Lower lobe of right lung (tissue), 2 donors: Measurements from ENCODE around the gene PHLPP1. TPM values are rescaled to one million over a fixed set of nuclear protein-coding genes. Genes with fewer than 3 reads are reported as not detected.

ENCODE experiments used
- ATAC-seq, 2 donors: fragments of 200-7000 bp; cut with Tn5 transposase; one replicate each; pipeline ENCODE4 v1.9.1; 2020 to 2022; ENCODE audit warnings: mild to moderate bottlenecking in 2 of 2, moderate library complexity in 2 of 2
- DNase-seq: peaks from one replicate; pipeline ENCODE4 v3.0.0-alpha.2; 2020
- H3K27ac ChIP-seq: fragments of 200-600 bp; one replicate; pipeline ENCODE4 v1.8.0; 2022
- H3K27me3 ChIP-seq: fragments of 200-600 bp; one replicate; pipeline ENCODE4 v1.8.0; 2022; ENCODE audit warnings: low read depth
- H3K36me3 ChIP-seq: fragments of 200-600 bp; one replicate; pipeline ENCODE4 v1.8.0; 2022; ENCODE audit warnings: mild to moderate bottlenecking
- H3K4me1 ChIP-seq: fragments of 200-600 bp; one replicate; pipeline ENCODE4 v1.8.0; 2022
- H3K4me3 ChIP-seq: fragments of 200-600 bp; one replicate; pipeline ENCODE4 v1.8.0; 2022; ENCODE audit warnings: mild to moderate bottlenecking
- H3K9me3 ChIP-seq: fragments of 200-600 bp; one replicate; pipeline ENCODE4 v1.8.0; 2022
- CTCF ChIP-seq: fragments of 200-600 bp; IDR thresholded peaks from one replicate; pipeline ENCODE4 v1.8.0; 2022; ENCODE audit warnings: antibody characterized with exemption, mild to moderate bottlenecking
- intact Hi-C: fragments of 100-400 bp; cut with DNase I; formaldehyde crosslinking; loops from one replicate; pipeline ENCODE4 v1.11.0; 2022
- total RNA-seq: library from RNA; stranded (reverse); fragmentation: NEBNext Ultra II Directional; extraction: Animal tissue kit (Norgen Biotek cat#: 25700); gene quantifications from one replicate; pipeline ENCODE4 v1.2.1, GENCODE V29; 2021
- donor health status: DM: no; HTN: yes; CAD: no; lungs with severe emphysema.

PHLPP1 gene
- total RNA-seq, 1 donor from 2014 or later = 12.6 TPM

- H3K4me3 ChIP-seq = no peak overlapping the region
- ATAC-seq = no peak
- no peaks in the 10 kb centered on the region for H3K9me3 ChIP-seq
- peaks cover 16% of the 10 kb centered on the region for H3K4me1 ChIP-seq
- no peak for TF ChIP-seq CTCF
- no peaks in the 10 kb centered on the region for H3K27me3 ChIP-seq
- H3K36me3 ChIP-seq = no peaks in the 10 kb centered on the region
- DNase-seq = no peak
- H3K27ac ChIP-seq = no peak overlapping the region
- intact Hi-C loops = no loop called here
Observed at GRCh38 chr18:62788876-62789275, 73.5 kb downstream of the PHLPP1 start.

GRCh38 chr18:62790871-62791772 is 75.8 kb downstream of the PHLPP1 start:
- Histone ChIP-seq H3K36me3 (no peaks in the 10 kb centered on the region), H3K27ac (no peak overlapping the region), H3K9me3 (no peaks in the 10 kb centered on the region), H3K27me3 (no peaks in the 10 kb centered on the region), H3K4me1 (no peaks in the 10 kb centered on the region), H3K4me3 (no peak overlapping the region)
- DNase-seq (no peak), ATAC-seq (no peak)
- no peak for TF ChIP-seq CTCF
- intact Hi-C loops = no loop called here

GRCh38 chr18:62792016-62792415 is 76.7 kb downstream of the PHLPP1 start:
- H3K9me3 ChIP-seq = no peaks in the 10 kb centered on the region
- H3K27ac ChIP-seq = no peak overlapping the region
- no peaks in the 10 kb centered on the region for H3K4me1 ChIP-seq
- intact Hi-C loops = no loop called here
- H3K27me3 ChIP-seq = no peaks in the 10 kb centered on the region
- no peak for DNase-seq
- H3K36me3 ChIP-seq = no peaks in the 10 kb centered on the region
- no peak for ATAC-seq
- no peak overlapping the region for H3K4me3 ChIP-seq
- TF ChIP-seq CTCF = no peak

GRCh38 chr18:62795813-62796212 is 80.5 kb downstream of the PHLPP1 start:
- Histone ChIP-seq H3K9me3 (no peaks in the 10 kb centered on the region), H3K4me3 (no peak overlapping the region), H3K4me1 (no peaks in the 10 kb centered on the region), H3K27me3 (no peaks in the 10 kb centered on the region), H3K27ac (no peak overlapping the region), H3K36me3 (no peaks in the 10 kb centered on the region)
- no peak for TF ChIP-seq CTCF
- intact Hi-C loops = no loop called here
- ATAC-seq (no peak), DNase-seq (no peak)

GRCh38 chr18:62796216-62796621 is 80.9 kb downstream of the PHLPP1 start:
- Histone ChIP-seq H3K27me3 (no peaks in the 10 kb centered on the region), H3K27ac (no peak overlapping the region), H3K9me3 (no peaks in the 10 kb centered on the region), H3K36me3 (no peaks in the 10 kb centered on the region), H3K4me3 (no peak overlapping the region), H3K4me1 (no peaks in the 10 kb centered on the region)
- DNase-seq (no peak), ATAC-seq (no peak)
- intact Hi-C loops = no loop called here
- no peak for TF ChIP-seq CTCF
